Measurements from ENCODE around the gene ACOT6.

GRCh38 chr14:73619524-73619923 is 7.2 kb downstream of the ACOT6 start:
- TF ChIP-seq, protein P1, sequence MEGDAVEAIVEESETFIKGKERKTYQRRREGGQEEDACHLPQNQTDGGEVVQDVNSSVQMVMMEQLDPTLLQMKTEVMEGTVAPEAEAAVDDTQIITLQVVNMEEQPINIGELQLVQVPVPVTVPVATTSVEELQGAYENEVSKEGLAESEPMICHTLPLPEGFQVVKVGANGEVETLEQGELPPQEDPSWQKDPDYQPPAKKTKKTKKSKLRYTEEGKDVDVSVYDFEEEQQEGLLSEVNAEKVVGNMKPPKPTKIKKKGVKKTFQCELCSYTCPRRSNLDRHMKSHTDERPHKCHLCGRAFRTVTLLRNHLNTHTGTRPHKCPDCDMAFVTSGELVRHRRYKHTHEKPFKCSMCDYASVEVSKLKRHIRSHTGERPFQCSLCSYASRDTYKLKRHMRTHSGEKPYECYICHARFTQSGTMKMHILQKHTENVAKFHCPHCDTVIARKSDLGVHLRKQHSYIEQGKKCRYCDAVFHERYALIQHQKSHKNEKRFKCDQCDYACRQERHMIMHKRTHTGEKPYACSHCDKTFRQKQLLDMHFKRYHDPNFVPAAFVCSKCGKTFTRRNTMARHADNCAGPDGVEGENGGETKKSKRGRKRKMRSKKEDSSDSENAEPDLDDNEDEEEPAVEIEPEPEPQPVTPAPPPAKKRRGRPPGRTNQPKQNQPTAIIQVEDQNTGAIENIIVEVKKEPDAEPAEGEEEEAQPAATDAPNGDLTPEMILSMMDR (IDR thresholded peaks at IDR 0.05; ENCODE audit: extremely low read depth in 1 of 2, insufficient read depth in 1 of 2, low read depth in 1 of 2, low read length in 2 of 2), result no peak
- no peak for TF ChIP-seq POLR2AphosphoS5 (IDR thresholded peaks at IDR 0.05; ENCODE audit: insufficient read depth, low read depth, low read length)
- TF ChIP-seq FOS (IDR thresholded peaks at IDR 0.05; ENCODE audit: borderline replicate concordance, insufficient read depth, low read length), result no peak
- TF ChIP-seq EZH2 (IDR thresholded peaks at IDR 0.05; ENCODE audit: borderline replicate concordance, low read depth, low read length, severe bottlenecking), result no peak

All from endothelial cell of umbilical vein (primary cell).